Measurements from ENCODE around the gene DCXR. TPM values are rescaled to one million over a fixed set of nuclear protein-coding genes. Genes with fewer than 3 reads are reported as not detected.

The DCXR gene
- total RNA-seq (164 and 256 TPM in 2 replicates), polyA plus RNA-seq (228 and 312 TPM in 2 replicates)

- H3K27me3 ChIP-seq, result no peaks in the 10 kb centered on the region
- peak within 1 kb of the TSS; percentile 58 for H3K4me3 ChIP-seq
- DNase-seq (ENCODE audit: low read depth in 1 of 2, low spot score in 1 of 2), result peak; percentile 98 to 99
- H3K9me3 ChIP-seq (ENCODE audit: low read depth), result no peaks in the 10 kb centered on the region
- H3K27ac ChIP-seq, result peak within 1 kb of the TSS; percentile 82
- H3K36me3 ChIP-seq, result no peaks in the 10 kb centered on the region
- peak; percentile 65 for TF ChIP-seq CTCF (IDR thresholded peaks at IDR 0.05; ENCODE audit: low read depth, low read length)
- peaks cover 8% of the 10 kb centered on the region for H3K4me1 ChIP-seq (ENCODE audit: low read depth)
These were observed at the start of gene DCXR for GRCh38 chr17:82037092-82037888. TSS of gene DCXR (minus strand) at chr17:82037697. CDS start at chr17:82037682, 15 bp downstream.

GRCh38 chr17:82085931-82086764, 48.7 kb upstream of the DCXR start:
- no peaks in the 10 kb centered on the region for H3K4me1 ChIP-seq (ENCODE audit: low read depth)
- no peak for TF ChIP-seq CTCF (IDR thresholded peaks at IDR 0.05; ENCODE audit: low read depth, low read length)
- no peaks in the 10 kb centered on the region for H3K9me3 ChIP-seq (ENCODE audit: low read depth)
- no peaks in the 10 kb centered on the region for H3K27me3 ChIP-seq
- H3K27ac ChIP-seq, result no peak overlapping the region
- no peak for DNase-seq (ENCODE audit: low read depth in 1 of 2, low spot score in 1 of 2)
- H3K4me3 ChIP-seq, result no peak overlapping the region
- peaks cover 85% of the 10 kb centered on the region for H3K36me3 ChIP-seq

GRCh38 chr17:82085031-82085861, 47.7 kb upstream of the DCXR start:
- no peaks in the 10 kb centered on the region for H3K9me3 ChIP-seq (ENCODE audit: low read depth)
- H3K27ac ChIP-seq, result no peak overlapping the region
- no peaks in the 10 kb centered on the region for H3K4me1 ChIP-seq (ENCODE audit: low read depth)
- peaks cover 87% of the 10 kb centered on the region for H3K36me3 ChIP-seq
- H3K4me3 ChIP-seq, result no peak overlapping the region
- DNase-seq (ENCODE audit: low read depth in 1 of 2, low spot score in 1 of 2), result no peak
- H3K27me3 ChIP-seq, result no peaks in the 10 kb centered on the region
- TF ChIP-seq CTCF (IDR thresholded peaks at IDR 0.05; ENCODE audit: low read depth, low read length), result no peak

GRCh38 chr17:82084373-82085030, 47.0 kb upstream of the DCXR start:
- Histone ChIP-seq H3K36me3 (peaks cover 87% of the 10 kb centered on the region), H3K27ac (no peak overlapping the region), H3K9me3 (ENCODE audit: low read depth) (no peaks in the 10 kb centered on the region), H3K4me3 (no peak overlapping the region), H3K27me3 (no peaks in the 10 kb centered on the region), H3K4me1 (ENCODE audit: low read depth) (no peaks in the 10 kb centered on the region)
- DNase-seq (ENCODE audit: low read depth in 1 of 2, low spot score in 1 of 2), result no peak
- no peak for TF ChIP-seq CTCF (IDR thresholded peaks at IDR 0.05; ENCODE audit: low read depth, low read length)

All from cardiac muscle cell (in vitro differentiated cells and primary cell).